Fibroblast of peridontal ligament (primary cell): ENCODE data around the gene TRIM67.
"Not testable (repeated sequence)": the region's sequence is repeated elsewhere in the genome, so short reads cannot be mapped to it uniquely, and the experiment has no call there.

Experiments
- DNase-seq: peaks from one replicate; pipeline ENCODE4 v3.0.0-alpha.2; 2010; ENCODE audit errors: extremely low read depth

TRIM67 gene

DNA sequence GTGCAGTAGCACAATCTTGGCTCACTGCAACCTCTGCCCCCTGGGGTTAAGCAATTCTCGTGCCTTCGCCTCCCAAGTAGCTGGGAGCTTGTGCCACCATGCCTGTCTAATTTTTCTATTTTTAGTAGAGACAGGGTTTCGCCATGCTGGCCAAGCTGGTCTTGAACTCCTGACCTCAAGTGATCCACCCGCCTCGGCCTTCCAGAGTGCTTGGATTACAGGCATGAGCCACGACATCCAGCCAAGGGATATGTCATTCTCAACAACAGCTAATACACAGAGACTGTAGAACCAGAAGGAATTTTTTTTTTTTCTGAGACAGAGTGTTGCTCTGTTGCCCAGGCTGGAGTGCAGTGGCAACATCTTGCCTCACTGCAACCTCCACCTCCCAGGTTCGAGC is 3.7 kb upstream of the TRIM67 start:
- not testable (repeated sequence) for DNase-seq

DNA sequence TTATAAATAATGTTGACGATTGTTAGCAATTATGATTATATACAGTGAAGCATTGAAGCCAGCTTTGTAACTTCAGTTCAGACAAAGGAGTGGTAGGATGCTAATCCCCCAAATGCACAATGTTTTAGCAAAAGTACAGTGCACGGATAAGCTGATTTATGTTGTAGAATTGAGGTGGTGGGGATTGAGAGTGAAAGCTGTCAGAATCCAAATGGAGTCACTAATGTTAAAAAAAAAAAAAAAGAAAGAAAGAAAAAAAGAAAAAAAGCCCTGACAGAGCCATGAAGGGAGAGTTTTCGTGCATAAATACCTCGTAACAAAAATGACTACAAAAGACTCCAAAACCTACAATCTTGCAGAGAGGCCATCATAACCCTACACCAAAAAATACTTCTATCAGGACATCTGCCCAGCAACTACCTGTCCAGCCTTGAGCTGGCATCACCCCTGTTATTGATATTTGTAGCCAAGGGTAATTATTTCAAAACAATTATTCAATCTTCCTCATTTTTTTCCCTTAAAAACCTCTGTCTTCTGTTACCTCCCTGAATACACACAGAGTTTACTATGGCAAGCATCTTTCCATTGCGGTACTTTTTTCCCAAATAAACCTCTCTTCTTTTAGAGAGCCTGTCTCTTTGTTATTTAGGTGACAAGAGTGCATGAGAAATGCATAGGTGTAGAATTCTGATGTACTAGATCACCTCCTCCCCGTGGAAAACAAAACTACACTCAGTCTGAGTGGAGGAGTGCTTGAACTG is 2.5 kb upstream of the TRIM67 start:
- DNase-seq = no peak

DNA sequence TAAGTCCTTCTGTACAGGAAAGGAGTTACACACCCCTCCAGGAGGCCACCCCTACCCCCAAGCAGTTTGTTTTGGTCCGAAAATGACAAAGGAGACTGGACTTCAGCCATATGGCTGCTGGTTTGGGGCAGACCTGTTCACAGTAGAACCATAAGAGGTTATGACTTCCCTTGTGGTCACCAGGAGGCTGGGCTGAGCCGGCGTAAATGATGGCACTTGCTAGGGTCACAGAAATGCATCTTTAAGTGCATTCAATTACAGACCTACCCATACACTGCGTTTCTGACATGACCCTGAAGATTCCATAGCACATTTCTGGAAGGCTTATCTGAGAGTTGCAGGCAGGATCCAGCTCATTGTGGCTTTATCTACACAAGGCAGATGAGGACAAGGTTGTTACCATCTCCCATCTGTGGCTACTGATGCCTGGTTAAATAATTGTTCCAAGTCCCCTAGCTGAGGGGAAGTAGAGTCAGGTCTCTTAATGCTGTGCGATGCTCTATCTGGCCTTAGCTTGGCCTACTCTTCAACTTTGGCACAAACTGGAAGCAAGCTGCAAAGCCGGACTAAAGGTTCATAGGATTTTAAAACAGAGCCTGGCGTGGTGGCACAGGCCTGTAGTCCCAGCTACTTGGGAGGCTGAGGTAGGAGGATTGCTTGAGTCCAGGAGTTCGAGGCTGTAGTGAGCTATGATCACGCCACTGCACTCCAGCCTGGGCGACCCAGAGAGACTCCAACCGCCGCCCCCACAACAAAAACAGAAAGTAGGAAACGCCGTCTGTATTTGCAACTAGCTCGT is 1.7 kb upstream of the TRIM67 start:
- DNase-seq = no peak

DNA sequence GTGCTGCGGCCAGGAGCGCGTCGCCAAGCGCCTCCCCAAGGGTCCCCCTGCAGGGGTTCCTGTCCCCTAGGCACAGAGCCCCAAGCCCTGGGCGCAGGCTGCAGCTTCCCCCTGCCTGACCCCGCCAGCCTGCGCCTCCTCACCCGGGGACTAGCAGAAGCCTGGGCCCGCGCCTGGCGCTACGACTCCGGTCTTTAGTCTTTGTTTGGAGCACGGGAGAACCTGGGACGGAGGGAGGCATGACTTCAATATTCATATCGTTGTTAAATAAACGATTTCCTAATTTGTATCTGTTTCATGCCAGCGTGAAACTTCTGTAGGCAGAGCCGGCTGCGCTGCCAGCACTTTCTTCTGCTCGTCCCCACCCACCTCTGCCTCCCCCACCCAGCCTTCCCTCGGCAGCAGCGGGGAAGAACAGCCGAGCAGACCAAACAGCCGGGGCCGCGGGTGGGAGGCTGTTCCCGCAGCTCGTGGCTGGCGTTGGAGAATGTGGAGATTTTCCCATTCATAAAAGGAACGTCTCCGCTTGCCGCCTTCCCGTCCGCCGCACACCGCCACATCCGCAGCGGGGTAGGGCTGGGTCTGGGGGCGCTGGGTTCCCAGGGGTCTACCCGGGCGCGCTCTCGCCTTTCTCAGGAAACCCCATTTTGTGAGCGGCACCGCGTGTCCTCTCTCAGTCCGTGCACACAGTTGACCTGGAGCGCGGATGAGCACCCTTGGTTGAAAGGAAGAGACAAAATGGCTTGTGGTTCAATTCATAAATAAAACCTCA is 777 bp upstream of the TRIM67 start:
- DNase-seq = no peak

DNA sequence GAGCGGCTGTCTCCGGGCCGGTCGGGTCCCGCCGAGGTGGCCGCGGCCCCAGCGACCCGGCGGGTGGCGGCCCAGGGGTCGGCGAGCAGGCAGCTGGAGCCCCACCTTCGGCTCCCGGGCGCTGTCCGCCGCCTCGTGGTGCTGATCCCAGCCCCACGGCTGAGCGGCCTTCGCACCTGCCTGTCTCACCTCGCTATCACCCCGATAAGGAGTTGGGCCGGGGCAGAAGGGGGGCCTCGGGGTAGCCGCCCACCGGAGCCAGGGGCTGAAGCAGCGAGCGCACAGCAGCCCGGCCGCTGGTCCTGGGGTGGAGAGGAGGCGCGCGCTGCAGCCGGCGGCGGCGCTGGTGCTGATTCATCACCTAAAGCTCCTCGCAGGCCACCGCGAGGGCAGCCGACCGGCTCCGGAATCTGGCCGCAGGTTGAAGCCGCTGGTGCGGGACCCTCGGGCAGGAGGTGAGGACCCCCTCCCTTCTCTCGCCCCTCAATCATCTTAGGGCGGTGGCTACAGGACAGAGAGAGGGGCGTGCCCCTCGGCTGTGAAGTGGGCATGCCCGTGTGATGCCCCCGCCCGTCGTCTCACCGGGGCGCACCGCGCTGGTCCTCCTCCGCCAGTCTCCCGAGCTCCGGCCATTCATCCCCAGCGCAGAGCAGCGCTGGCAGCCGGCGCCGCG is 575 bp downstream of the TRIM67 start:
- no peak for DNase-seq

DNA sequence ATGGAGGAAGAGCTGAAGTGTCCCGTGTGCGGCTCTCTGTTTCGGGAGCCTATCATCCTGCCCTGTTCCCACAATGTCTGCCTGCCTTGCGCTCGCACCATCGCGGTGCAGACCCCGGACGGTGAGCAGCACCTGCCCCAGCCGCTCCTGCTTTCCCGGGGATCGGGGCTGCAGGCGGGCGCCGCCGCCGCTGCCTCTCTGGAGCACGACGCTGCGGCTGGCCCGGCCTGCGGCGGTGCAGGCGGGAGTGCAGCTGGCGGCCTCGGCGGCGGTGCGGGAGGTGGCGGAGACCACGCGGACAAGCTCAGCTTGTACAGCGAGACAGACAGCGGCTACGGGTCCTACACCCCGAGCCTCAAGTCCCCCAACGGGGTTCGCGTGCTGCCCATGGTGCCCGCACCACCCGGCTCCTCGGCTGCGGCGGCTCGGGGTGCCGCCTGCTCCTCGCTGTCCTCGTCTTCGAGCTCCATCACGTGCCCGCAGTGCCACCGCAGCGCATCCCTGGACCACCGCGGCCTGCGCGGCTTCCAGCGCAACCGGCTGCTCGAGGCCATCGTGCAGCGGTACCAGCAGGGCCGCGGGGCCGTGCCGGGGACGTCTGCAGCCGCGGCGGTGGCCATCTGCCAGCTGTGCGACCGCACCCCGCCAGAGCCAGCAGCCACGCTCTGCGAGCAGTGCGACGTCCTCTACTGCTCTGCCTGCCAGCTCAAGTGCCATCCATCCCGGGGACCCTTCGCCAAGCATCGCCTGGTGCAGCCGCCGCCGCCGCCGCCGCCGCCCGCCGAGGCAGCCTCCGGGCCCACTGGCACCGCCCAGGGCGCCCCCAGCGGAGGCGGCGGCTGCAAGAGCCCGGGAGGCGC is 1.3 kb downstream of the TRIM67 start:
- no peak for DNase-seq

DNA sequence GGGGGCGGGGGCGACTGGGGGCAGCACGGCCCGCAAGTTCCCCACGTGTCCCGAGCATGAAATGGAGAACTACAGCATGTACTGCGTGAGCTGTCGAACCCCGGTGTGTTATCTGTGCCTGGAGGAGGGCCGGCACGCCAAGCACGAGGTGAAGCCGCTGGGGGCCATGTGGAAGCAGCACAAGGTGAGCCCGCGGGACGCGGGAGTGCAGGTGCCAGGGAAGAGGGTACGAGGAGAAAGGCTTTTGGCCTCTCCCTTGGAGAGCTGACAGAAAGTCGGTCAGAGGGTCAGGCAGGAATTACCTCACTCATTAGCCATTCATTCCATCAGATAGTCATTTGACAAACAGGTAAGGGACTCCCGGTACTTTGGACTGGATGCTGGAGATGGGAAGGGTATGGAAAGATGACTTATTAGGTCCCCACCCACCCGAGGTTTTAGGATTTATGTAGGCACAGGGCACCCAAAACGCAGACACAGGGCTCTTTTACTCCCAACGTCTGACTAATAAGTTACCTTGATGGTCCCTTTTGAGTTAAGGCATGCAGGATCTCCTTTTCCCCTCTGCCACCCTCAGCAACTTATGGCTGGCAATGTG is 2.1 kb downstream of the TRIM67 start:
- no peak for DNase-seq

DNA sequence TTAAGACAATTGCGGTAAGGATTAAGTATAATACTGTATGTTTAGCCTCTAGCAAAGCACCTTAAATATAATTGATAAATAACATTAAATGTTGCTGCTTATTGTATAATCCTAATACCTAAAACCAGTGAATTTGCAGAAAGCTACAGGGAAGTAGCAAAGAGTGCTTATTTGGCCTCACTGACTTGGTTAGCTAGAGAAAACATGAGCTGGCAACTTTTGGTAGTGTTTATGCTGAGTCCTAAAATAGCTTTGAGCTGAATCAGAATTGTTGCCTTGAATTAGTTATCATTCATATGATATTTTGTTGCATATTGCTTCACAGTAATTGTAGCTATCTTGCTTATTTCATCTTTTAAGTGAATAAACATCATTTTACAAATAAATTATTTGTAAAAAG is 3.5 kb downstream of the TRIM67 start:
- peak; percentile 23 for DNase-seq

DNA sequence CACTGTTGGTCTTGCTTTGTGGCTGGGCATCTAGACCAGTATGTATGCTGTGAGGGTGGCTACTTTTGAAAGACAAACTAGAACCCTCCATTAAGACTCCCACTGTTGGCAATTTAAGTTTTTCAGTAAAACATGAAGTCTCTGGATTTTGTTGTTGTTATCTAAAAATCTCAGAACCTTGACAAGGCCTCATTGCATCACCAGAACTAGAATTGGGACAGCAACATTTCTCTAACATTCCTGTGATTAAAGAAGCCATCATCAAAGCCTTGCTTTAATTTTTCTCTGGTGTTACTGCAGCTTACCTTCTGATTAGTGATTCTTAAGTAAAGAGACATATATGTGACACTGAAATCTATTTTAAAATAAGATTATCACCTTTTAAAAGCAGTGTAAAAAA is 4.5 kb downstream of the TRIM67 start:
- DNase-seq = no peak

DNA sequence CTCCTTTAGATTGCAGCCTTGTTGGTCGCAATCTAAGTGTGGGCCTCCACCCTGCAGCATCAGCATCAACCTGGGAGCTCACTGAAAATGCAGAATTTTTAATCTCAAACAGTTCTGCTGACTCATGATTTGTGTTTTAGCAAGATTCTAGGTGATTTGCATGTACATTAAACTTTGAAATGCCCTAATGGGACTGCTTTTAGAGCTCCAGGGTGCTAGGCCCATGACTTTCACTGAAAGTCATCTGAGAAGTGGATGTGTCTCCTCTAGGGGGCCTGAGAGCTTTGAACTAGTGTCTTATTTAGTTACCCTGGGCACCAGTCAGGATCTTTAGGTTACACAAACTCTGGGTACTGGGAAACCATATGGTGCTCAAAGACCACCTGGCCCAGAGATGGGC is 9.0 kb downstream of the TRIM67 start:
- no peak for DNase-seq

DNA sequence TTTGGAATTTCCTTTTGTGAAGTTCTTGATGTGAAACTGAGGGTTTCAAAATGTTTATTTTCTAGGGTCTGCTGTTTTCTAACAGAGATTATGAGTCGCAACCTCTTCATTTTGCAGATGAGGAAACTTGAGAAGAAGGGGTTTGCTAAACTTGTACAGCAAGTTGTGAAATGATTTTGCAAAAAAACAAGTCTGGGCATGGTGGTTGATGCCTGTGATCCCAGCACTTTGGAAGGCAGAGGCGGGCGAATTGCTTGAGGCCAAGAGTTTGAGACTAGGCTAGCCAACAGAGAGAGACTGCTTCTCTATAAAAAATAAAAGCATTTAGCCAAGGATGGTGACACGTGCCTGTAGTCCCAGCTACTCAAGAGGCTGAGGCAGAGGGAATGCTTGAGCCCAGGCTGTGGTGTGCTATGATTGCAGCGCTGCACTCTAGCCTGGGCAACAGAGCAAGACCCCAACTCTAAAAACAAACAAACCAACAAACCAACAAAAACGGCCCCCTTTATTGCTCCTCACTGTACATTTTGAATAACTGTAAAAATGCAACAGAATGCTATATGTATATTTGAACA is 9.9 kb downstream of the TRIM67 start:
- no peak for DNase-seq

DNA sequence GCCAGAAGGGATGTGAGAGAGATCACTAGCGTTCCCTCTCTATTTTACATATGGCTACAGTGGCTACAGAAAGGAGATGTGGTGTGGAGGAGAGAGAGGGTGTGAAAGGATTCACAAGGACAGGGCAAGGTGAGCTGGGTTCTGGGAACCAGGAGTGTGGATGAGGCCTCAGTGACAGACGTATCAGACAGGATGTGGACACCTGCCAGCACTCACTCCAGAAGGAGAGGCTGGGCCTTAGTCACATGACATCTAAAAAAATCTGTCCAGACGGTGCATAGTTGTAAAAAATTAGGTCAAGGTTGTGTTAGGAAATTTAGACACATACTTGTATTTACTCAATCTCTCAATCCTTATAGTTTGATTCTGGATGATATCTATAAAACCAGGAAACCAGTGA is 10.6 kb downstream of the TRIM67 start:
- DNase-seq = no peak

DNA sequence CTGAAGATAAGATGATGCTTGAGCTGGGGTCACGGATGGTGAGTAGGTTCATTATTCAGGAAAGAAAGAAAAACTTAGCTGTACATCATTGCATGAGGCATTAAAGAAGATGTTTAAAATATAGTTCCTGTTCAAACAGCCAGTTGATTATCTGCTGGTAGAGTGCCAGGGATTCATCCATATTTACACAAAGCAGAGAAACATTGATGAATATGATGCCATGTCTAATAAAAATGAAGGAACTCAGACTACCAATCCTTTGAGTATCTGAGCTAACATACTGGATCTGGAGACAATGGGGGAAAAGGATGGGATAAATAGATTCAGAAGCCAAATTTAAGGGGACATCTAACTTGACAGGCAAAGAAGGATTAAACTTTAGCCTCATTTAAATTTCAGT is 14.6 kb downstream of the TRIM67 start:
- DNase-seq = no peak

DNA sequence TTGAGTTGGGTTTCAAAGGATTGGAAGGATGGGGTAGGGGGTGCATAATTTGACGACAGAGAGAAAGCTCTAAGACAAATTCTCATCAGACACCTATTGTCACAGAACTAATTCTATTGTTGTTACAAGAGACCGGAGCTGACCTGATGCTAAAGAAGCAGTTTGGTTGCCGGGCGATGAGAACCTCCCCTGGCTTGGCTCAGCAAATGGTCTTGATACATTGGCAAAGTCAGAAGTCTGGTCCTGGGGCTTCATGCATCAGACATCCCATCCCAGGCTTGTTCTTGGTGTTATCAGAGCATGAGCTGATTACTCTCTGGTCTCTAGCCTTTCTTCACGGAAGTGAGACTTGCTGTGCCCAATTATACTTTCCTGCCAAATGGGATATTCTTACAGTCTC is 15.4 kb downstream of the TRIM67 start:
- no peak for DNase-seq

DNA sequence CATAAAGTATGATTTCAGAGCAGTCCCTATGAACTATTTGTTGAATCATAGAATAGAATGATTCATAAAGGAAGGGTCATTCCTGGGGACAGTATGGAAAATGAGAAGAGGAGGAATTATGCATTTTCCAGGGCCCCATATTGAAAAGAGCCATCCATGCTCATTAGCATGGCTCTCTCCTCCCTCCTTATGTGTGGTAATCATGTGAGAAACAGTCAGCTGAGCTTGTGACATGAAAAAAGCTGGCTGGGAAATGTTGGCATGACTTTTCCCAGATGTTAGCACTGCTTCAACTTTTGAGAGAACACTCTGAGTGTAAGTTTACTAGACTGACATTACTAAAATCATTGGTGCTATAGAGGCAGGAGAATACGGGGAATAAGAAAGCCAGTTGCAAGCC is 16.1 kb downstream of the TRIM67 start:
- DNase-seq = no peak

DNA sequence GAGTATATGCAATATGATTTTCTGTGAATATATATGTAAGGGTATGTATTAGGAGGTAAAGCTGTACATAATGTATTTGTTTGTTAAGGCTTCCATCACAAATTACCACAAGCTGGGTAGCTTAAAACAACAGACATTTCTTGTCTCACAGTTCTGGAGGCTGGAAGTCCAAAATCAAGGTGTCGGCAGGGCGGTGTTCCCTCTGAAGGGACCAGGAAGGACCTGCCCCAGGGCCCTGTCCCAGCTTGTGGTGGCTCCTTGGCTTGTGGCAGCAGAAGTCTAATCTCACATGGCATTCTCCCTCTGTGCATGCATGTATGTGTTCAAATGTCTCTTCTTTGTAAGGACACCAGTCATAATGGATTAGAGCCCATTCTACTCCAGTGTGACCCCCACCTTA is 17.1 kb downstream of the TRIM67 start:
- DNase-seq = no peak

DNA sequence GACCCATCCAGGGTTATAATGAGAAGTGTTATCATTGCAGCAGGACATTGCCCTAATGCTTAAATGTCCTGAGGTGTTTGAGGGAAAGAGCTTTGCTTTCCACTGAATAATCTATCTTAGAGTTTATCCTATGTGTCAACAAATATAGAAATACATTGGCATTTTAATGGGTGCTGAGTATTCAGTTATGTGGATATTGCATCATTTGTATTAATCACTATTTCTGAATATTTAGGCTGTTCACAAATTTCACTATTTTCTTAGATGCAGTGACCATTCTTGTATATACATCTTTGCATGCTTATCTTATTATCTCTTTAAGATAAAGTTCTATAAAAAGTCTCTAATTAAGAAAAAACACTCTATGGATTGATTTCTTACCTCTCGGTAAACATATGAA is 18.2 kb downstream of the TRIM67 start:
- DNase-seq = no peak

DNA sequence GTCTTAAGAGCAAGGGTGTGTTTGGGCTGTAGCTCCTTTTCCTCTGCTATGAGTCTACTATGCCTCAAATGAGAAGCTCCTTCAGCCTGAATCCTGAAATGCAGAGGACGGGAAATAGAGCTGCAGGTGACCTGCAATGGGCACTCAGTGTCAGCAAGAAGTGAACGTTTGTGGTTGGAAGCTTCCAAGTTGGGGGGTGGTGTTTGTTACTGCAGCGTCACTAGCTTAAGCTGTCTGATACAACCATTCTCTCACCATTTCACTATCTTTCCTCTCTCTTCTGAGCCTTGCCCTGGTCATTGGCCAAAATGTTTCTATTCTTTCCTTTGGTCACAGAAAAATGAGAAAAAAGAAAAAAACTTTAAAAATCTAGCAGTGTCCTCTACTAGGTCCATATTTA is 19.4 kb downstream of the TRIM67 start:
- DNase-seq = no peak

DNA sequence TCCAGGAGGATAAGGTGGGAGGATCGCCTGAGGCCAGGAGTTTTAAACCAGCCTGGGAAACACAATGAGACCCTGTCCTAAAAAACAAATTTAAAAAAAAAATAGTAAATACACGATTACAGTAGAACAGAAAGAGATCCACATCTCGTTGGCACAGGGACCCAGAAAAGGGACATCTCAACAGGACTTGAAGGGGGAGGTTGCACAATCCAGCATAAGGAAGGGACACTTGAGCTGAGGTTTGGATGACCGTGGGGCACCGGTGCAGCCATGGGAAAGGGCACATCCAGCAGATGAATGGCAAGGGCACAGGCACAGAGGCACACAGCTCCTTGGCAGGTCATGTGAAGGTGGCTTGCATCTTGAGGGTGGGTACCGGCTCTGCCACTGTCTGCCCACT is 20.5 kb downstream of the TRIM67 start:
- DNase-seq = no peak
